HL-60/S4 treated with phorbol 12-myristate 13-acetate at 8.2 ng/mL for 4 days and 3 days (cell line): ENCODE results near the gene LAMC2.
"Not testable (repeated sequence)": the region's sequence is repeated elsewhere in the genome, so short reads cannot be mapped to it uniquely, and the experiment has no call there.

ENCODE experiments used
- in situ Hi-C: fragments of 300-500 bp; cut with MboI; formaldehyde crosslinking; loops from 2 replicates; pipeline ENCODE4 v1.15.0; 2022; ENCODE audit warnings: low sequenced_read_pairs

LAMC2 gene

DNA sequence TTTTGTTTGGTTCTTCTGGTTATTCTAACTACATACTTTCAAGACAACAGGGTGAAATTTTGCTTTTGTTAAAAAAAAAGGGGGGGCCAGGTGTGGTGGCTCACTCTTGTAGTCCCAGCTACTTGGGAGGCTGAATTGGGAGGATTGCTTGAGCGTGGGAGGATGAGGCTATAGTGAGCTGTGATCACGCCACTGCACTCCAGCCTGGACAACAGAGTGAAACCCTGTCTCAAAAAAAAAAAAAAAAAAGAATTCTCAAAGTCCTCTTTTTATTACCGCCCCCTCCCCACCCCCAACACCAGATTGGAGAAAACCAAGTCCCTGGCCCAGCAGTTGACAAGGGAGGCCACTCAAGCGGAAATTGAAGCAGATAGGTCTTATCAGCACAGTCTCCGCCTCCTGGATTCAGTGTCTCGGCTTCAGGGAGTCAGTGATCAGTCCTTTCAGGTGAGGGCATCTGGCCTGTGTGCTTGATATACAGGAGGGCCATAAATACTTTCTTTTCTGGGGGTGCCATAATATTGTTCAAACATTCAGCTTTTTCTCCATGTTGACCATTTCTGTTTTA lies 50.2 kb downstream of the LAMC2 start:
- in situ Hi-C loops: no loop called here

DNA sequence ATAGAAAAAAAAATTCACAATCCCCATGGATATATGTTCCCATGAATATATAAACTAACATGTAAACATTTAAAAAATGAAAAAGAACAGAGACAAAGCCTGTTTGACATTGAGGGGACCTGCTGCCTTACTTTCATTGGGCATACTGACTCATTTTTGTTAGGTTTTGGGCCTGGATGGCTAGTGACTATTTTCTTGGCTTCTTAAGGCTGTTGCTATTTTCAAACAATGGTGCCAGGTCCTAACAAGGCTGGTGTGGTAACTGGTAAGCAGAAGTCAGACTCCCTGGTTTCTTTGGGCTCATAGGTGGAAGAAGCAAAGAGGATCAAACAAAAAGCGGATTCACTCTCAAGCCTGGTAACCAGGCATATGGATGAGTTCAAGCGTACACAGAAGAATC lies 51.0 kb downstream of the LAMC2 start:
- in situ Hi-C loops: no loop called here

DNA sequence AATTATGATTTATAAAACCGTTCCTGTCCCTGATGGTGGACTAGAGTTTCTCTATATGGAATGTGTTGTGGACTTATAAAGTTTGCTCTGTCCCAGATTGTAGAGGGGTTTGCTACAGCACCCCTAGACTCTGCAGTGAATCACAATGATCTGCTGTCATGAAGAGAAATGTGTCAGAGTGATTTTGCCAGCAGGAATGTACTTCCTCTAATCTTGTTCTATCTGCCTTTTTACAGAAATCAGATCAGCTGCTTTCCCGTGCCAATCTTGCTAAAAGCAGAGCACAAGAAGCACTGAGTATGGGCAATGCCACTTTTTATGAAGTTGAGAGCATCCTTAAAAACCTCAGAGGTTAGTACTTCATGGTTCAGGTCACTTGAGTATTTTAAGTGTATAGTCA lies 52.0 kb downstream of the LAMC2 start:
- in situ Hi-C loops: no loop called here

DNA sequence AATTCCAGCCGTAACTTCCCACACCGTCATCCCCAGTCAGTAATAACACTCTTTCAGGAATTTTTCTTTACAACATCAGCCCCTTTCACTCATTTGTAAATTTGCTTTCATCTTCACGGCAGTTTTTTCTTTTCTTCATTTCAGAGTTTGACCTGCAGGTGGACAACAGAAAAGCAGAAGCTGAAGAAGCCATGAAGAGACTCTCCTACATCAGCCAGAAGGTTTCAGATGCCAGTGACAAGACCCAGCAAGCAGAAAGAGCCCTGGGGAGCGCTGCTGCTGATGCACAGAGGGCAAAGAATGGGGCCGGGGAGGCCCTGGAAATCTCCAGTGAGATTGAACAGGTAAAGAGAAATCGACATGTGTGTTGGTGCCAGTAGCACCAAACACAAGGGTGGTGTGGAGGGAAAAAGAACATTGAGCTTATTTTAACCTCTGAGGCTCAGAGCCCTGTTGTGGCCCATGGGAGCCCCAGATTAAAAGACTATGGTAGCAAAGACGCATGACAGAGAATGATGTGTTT lies 53.2 kb downstream of the LAMC2 start:
- in situ Hi-C loops: no loop called here

DNA sequence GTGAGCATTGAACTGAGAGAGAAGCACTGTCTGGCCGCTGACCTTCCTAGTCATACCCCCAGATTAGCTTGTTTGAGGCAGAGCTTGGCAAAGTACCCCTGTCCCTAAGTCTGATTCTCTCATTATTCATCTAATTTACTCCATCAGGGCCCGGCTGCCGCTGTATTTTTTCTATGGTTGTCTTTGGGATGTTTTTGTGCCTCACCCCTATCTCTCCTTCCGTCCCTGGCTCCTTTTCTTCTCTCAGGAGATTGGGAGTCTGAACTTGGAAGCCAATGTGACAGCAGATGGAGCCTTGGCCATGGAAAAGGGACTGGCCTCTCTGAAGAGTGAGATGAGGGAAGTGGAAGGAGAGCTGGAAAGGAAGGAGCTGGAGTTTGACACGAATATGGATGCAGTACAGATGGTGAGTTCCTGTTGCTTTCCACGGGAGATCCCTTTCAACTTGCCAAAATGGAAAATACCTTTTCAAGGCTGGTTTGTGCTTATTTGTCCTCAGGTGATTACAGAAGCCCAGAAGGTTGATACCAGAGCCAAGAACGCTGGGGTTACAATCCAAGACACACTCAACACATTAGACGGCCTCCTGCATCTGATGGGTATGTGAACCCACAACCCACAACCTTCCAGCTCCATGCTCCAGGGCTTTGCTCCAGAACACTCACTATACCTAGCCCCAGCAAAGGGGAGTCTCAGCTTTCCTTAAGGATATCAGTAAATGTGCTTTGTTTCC lies 53.9 kb downstream of the LAMC2 start:
- in situ Hi-C loops: no loop called here

DNA sequence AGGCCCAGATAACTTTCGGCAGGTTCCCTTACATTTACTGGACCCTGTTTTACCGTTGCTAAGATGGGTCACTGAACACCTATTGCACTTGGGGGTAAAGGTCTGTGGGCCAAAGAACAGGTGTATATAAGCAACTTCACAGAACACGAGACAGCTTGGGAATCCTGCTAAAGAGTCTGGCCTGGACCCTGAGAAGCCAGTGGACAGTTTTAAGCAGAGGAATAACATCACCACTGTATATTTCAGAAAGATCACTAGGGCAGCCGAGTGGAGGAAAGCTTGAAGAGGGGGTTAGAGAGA lies 54.4 kb downstream of the LAMC2 start:
- in situ Hi-C loops: no loop called here

DNA sequence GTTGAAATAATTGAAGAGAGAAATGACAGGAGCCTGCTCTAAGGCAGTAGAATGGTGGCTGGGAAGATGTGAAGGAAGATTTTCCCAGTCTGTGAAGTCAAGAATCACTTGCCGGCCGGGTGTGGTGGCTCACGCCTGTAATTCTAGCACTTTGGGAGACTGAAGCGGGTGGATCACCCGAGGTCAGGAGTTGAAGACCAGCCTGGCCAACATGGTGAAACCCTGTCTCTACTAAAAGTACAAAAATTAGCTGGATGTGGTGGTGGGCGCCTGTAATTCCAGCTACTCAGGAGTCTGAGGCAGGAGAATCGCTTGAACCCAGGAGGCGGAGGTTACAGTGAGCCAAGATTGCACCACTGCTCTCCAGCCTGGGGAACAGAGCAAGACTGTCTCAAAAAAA lies 54.8 kb downstream of the LAMC2 start:
- in situ Hi-C loops: not testable (repeated sequence)

DNA sequence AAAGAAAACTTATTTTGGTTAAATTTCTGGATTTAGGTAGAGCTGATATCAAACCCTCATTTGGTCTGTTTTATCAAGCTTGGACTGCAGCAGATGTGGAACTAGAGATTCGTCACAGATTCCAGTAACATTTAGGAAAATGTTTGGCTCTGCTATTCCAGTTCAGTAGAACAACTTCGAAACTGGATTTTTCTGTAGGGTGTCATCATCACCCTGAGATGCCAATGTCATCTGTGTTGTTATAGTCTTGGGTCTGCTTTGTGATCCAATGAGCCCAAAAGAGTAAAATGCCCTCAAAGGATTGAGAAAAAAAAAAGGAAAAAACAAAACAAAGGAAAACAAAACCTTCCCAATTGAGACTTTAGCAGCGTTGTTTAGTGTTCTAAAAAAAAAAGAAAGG lies 55.4 kb downstream of the LAMC2 start:
- in situ Hi-C loops: no loop called here

DNA sequence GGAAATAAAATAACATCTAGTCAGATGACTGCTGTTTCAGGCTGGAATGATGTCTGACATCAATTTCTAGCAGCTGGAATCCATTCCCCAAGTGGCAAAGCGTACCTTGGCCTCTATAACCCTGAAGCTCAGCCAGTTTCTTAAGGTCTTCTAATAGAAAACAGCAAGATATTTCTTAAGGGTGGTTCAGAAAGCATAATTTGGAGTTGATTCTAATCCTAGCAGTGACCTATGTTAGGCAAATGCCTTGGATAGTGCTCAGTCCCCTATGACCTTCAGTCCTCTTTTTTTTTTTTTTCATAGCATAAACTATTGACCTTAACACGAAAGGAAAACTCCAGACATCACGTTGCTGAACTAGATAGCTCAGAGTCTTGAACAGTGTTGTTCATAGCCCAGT lies 56.5 kb downstream of the LAMC2 start:
- in situ Hi-C loops: no loop called here

DNA sequence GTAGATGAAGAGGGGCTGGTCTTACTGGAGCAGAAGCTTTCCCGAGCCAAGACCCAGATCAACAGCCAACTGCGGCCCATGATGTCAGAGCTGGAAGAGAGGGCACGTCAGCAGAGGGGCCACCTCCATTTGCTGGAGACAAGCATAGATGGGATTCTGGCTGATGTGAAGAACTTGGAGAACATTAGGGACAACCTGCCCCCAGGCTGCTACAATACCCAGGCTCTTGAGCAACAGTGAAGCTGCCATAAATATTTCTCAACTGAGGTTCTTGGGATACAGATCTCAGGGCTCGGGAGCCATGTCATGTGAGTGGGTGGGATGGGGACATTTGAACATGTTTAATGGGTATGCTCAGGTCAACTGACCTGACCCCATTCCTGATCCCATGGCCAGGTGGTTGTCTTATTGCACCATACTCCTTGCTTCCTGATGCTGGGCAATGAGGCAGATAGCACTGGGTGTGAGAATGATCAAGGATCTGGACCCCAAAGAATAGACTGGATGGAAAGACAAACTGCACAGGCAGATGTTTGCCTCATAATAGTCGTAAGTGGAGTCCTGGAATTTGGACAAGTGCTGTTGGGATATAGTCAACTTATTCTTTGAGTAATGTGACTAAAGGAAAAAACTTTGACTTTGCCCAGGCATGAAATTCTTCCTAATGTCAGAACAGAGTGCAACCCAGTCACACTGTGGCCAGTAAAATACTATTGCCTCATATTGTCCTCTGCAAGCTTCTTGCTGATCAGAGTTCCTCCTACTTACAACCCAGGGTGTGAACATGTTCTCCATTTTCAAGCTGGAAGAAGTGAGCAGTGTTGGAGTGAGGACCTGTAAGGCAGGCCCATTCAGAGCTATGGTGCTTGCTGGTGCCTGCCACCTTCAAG lies 57.3 kb downstream of the LAMC2 start:
- in situ Hi-C loops: no loop called here

DNA sequence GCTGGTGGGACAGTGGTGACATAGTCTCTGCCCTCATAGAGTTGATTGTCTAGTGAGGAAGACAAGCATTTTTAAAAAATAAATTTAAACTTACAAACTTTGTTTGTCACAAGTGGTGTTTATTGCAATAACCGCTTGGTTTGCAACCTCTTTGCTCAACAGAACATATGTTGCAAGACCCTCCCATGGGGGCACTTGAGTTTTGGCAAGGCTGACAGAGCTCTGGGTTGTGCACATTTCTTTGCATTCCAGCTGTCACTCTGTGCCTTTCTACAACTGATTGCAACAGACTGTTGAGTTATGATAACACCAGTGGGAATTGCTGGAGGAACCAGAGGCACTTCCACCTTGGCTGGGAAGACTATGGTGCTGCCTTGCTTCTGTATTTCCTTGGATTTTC lies 58.4 kb downstream of the LAMC2 start:
- in situ Hi-C loops: no loop called here

DNA sequence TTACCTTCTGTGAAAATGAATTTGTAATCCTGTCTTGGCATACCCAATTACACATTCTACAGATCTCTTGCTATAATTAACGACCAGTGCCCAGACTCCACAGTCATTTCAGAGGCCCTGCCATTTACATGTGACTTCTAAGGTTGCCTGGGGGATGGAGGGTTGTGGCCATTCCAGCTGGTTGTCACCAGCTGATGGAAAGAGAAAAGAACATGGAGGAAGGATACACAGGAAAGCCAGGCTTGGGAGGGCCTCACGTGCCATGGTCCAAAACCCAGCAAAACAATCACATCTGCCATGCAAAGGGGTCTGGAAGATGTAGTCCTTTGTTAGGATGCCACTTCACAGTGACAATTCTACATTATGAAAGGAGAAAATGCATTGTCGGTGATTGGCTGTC lies 59.3 kb downstream of the LAMC2 start:
- in situ Hi-C loops: no loop called here

DNA sequence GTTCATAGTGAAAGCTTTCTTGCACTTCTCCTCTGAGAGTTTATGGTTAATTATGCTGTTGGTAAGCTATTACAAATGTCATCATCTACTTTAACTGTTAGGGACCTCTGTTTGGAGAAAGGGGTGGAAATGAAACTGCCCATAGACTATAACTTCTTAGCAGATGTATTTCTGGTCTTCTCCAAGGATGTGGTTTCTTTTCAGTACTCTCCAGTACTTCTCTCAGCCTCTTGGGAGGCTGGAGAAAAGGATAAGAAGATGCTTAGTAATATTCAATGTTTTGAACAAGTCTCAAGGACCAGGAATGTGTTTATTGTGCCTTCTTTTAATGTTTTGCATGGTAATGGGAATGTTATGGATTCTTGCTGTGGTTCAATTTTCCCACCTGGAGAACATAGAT lies 60.4 kb downstream of the LAMC2 start:
- in situ Hi-C loops: no loop called here

DNA sequence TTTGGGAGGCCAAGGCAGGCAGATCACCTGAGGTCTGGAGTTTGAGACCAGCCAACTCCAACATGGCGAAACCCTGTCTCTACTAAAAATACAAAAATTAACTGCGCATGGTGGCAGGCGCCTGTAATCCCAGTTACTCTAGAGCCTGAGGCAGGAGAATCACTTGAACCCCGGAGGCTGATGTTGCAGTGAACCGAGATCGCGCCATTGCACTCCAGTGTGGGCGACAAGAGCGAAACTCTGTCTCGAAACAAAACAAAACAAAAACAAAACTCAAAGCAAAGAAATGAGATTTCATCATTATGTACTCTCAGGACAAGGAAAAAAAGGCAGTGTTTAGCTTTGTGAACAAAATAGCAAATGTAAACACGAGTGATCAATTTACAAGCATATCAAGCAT lies 61.0 kb downstream of the LAMC2 start:
- in situ Hi-C loops: no loop called here

DNA sequence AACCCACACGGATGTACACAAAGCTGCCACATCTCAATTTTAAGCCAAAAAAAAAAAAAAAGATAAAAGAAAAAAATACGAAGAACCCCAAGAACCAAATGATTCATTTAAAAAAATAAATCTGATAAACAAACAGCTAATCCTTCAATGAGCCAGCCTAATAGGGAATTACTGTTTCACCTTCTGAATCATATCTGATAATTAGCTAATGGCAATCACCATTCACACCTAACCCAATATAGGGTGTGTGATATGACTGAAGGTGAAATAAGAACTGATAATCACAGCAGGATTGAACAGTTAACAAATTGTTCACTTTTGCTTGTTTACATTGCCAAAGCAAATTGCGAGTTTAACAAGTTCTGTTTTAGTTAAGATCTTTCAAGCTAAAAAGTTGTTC lies 61.4 kb downstream of the LAMC2 start:
- in situ Hi-C loops: no loop called here

DNA sequence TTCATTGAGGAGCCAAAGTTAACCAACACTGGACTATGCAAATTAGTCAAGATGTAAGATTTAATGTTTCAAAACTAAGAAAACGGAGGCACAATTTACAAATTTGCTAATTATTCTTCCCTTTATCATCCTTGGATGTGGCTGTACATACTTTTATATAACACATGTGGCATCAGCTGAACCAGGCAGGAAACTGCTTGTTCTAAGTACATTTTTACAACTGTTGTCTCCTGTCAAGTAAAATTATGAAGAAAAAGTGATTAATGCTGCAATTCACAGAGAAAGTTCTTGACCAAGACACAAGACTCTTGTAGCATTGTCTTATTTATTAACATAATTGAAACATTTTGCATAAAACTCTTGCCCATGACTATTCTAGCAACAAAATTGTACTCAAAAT lies 61.9 kb downstream of the LAMC2 start:
- in situ Hi-C loops: no loop called here

DNA sequence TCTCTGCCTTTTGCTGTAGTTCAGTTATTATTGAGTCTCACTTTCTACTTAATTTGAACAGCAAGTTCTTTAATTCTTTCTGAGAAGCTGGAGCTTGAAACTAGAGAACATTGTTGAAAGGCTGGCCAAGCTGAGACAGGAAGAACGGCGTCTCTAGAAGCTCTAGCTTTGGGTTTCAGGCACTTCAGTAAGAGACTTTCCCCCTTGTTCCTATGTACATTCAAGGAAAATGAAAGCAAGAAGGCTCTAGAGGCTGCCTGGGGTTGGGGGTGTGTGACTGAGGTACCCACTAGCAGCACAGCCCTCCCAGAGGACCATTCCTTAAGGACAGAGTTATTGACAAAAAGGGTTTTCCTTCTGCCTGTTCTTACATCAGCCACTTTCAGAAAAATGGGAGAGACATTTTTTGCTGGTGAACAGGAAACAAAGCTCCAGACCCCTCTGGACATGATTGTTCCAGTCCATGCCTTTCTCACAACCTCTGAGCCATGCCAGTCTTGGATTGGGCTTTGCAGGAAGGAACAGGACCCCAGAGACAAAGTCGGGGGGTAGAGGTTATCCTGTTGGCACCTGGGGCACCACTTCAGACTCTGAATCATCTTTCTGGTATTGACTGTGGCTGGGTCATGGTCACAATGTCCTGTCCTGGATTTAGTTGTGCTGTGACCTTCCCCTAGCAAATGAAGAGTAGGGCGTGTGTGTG lies 63.1 kb downstream of the LAMC2 start:
- in situ Hi-C loops: no loop called here

DNA sequence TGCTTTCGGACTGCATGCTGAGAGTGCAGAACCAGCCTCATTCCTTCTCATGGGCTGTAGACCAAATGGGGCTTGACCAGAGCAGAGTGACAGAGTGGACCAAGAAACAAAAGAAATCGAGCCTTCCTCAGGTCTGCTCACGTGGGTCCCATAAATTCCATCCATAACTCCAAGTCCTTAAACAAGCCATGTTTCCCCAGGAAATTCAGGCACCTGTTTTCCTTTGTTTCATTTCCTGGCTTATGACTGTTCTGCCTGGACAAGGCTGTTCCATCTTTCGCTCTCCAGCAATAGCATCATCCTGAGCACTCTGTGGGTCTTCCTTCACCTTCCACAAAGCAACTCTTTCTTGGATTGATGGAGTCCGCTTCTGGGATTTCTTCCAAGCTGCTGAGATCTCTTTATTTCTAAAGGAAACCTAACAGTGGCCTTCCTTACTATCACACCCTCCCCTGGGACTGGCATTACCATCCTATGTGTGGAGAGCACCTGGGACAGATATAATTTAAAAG lies 63.9 kb downstream of the LAMC2 start:
- in situ Hi-C loops: no loop called here

DNA sequence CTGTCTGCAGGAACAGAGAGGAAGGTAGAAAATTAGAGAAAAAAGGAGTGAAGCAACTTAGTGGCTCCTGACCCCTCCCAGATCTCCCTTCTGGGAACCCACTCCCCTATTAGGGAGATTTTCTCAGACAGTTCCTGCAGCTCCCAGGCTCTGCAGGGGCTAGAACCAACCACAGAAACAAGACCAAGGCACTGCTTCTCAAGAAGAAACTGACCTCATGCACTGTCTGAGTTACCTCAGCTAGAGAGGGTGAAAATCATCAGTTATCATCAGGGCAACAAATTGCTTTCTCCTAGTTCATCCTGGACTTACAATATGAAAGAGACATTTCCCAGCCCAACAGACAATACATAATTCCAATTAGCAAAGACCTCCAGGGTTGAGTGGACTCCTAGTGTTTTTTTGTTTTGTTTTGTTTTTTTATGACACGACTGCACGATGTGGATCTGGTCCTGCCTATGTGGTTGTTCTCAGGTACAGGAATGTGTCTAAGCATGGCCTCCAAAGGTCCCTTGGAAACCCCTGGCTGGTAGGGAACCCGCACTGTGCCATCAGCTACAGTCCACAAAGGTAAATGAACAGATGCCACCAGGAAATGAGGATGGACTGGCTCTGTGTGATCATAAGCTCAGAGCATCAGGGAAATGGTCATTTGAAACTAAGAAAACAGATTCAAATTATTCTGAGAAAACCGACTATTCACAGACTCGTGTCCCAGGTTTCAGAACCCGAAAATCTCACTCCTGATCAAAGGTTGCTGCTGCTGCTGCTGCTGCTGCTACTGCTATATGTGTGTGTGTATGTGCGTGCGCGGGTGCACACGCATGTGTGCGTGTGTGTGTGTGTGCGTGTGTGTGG lies 65.3 kb downstream of the LAMC2 start:
- in situ Hi-C loops: no loop called here

DNA sequence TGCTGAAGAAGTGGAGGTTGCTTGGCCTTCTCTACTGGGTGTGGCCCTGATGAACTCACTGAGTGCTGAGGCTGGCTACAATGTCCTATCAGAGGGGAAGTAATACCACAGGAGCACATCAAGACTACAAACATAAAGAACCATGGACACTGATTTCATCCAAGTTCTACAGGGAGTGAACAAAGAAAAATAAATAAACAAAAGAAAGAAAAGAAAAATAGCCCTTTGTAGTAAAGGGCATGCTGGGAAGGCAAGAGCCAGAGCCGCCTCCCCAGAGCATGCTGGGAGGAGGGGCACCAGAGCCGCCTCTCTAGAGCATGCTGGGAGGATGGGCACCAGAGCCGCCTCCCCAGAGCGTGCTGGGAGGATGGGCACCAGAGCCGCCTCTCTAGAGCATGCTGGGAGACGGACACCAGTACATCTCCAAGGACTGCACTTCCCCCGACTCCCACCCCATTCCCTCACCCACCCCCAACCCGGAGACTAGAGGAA lies 65.9 kb downstream of the LAMC2 start:
- in situ Hi-C loops: no loop called here
